Panc1 (cell line): ENCODE measurements around the gene CYTH2.

Experiments used
- POLR2AphosphoS5 ChIP-seq: IDR thresholded peaks from 2 replicates; pipeline ENCODE4 v1.6.1; 2012; ENCODE audit warnings: mild to moderate bottlenecking, low read depth, low read length, moderate library complexity
- SIN3A ChIP-seq: IDR thresholded peaks from 2 replicates; pipeline ENCODE4 v1.6.1; 2012; ENCODE audit warnings: low read depth, mild to moderate bottlenecking, low read length, moderate library complexity, borderline replicate concordance; ENCODE audit not compliant: insufficient read depth
- TCF7L2 ChIP-seq: IDR thresholded peaks from 2 replicates; pipeline ENCODE4 v1.6.1; 2011; ENCODE audit warnings: mild to moderate bottlenecking, low read depth, low read length, inconsistent platforms
- TF ChIP-seq, protein P1 (sequence below): fragments of 450-650 bp; IDR thresholded peaks from 2 replicates; pipeline ENCODE4 v1.5.1; 2017; ENCODE audit warnings: mild to moderate bottlenecking
- TF ChIP-seq, protein P2 (sequence below), 2 experiments: IDR thresholded peaks; 2 replicates each; pipeline ENCODE4 v1.6.1; 2011 to 2012; ENCODE audit warnings: low read depth in 2 of 2, control low read depth in 1 of 2, low read length in 1 of 2, mild to moderate bottlenecking in 1 of 2, moderate library complexity in 1 of 2; ENCODE audit not compliant: insufficient read depth in 1 of 2

DNA sequence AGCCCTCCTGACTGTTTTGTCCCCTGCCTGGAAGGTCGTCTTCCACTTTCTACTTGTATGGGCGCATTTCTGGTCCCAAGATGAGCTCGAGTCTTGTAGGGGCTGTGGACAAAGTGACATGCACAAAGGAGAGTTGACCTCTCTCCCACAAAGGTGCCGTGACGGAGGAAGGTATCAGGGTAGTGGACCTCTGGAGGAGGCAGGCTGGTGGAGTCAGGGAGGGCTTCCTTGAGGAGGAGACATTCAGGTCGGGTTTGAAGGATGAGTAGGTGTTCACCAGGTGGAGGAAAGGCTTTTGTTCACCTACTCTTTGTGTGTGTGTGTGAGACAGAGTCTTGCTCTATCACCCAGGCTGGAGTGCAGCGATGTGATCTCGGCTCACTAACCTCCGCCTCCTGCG, 1.7 kb downstream of the CYTH2 start:
- TF ChIP-seq, protein P1, sequence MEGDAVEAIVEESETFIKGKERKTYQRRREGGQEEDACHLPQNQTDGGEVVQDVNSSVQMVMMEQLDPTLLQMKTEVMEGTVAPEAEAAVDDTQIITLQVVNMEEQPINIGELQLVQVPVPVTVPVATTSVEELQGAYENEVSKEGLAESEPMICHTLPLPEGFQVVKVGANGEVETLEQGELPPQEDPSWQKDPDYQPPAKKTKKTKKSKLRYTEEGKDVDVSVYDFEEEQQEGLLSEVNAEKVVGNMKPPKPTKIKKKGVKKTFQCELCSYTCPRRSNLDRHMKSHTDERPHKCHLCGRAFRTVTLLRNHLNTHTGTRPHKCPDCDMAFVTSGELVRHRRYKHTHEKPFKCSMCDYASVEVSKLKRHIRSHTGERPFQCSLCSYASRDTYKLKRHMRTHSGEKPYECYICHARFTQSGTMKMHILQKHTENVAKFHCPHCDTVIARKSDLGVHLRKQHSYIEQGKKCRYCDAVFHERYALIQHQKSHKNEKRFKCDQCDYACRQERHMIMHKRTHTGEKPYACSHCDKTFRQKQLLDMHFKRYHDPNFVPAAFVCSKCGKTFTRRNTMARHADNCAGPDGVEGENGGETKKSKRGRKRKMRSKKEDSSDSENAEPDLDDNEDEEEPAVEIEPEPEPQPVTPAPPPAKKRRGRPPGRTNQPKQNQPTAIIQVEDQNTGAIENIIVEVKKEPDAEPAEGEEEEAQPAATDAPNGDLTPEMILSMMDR, result no peak
- no peak for TF ChIP-seq TCF7L2
- no peak for TF ChIP-seq POLR2AphosphoS5
- TF ChIP-seq, protein P2, sequence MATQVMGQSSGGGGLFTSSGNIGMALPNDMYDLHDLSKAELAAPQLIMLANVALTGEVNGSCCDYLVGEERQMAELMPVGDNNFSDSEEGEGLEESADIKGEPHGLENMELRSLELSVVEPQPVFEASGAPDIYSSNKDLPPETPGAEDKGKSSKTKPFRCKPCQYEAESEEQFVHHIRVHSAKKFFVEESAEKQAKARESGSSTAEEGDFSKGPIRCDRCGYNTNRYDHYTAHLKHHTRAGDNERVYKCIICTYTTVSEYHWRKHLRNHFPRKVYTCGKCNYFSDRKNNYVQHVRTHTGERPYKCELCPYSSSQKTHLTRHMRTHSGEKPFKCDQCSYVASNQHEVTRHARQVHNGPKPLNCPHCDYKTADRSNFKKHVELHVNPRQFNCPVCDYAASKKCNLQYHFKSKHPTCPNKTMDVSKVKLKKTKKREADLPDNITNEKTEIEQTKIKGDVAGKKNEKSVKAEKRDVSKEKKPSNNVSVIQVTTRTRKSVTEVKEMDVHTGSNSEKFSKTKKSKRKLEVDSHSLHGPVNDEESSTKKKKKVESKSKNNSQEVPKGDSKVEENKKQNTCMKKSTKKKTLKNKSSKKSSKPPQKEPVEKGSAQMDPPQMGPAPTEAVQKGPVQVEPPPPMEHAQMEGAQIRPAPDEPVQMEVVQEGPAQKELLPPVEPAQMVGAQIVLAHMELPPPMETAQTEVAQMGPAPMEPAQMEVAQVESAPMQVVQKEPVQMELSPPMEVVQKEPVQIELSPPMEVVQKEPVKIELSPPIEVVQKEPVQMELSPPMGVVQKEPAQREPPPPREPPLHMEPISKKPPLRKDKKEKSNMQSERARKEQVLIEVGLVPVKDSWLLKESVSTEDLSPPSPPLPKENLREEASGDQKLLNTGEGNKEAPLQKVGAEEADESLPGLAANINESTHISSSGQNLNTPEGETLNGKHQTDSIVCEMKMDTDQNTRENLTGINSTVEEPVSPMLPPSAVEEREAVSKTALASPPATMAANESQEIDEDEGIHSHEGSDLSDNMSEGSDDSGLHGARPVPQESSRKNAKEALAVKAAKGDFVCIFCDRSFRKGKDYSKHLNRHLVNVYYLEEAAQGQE (IDR thresholded peaks at IDR 0.05; ENCODE audit: insufficient read depth in 1 of 2, low read depth in 2 of 2, low read length in 1 of 2), result no peak
- no peak for TF ChIP-seq SIN3A
